Cardiac muscle cell (in vitro differentiated cells and primary cell): Measurements from ENCODE around the gene ADCY4. TPM values are rescaled to one million over a fixed set of nuclear protein-coding genes. Genes with fewer than 3 reads are reported as not detected.
A peak's percentile ranks its signal among the peaks of the same experiment; 100 is the strongest.

Experiments used
- DNase-seq, 2 donors: peaks; one replicate each; pipeline versions ENCODE4 v3.0.0 to v3.0.0-alpha.2; 2010 to 2017; ENCODE audit warnings: low read depth in 1 of 2, low spot score in 1 of 2
- H3K27ac ChIP-seq: fragments of 200-600 bp; sonication (generic); 2 replicates; pipeline ENCODE4 v1.5.1; 2016
- H3K27me3 ChIP-seq: fragments of 200-600 bp; sonication (generic); 2 replicates; pipeline ENCODE4 v1.6.0; 2016; ENCODE audit warnings: control low read depth
- H3K36me3 ChIP-seq: fragments of 200-600 bp; sonication (generic); 2 replicates; pipeline ENCODE4 v1.5.1; 2016; ENCODE audit warnings: control low read depth
- H3K4me1 ChIP-seq: fragments of 200-600 bp; sonication (generic); 2 replicates; pipeline ENCODE4 v1.8.1; 2017; ENCODE audit warnings: low read depth, mild to moderate bottlenecking, mixed run types
- H3K4me3 ChIP-seq: fragments of 200-600 bp; sonication (generic); 2 replicates; pipeline ENCODE4 v1.5.1; 2016; ENCODE audit warnings: mild to moderate bottlenecking
- H3K9me3 ChIP-seq: fragments of 200-600 bp; sonication (generic); 2 replicates; pipeline ENCODE4 v1.5.1; 2017; ENCODE audit warnings: low read depth, mild to moderate bottlenecking, control low read depth
- polyA plus RNA-seq: library from polyadenylated mRNA; unstranded; fragments of >200 nt; fragmentation: Nextera tagmentation; extraction: Ambion mirVana; gene quantifications from 2 replicates; pipeline ENCODE4 v1.2.1, GENCODE V29; 2016
- total RNA-seq: library from RNA; depleted of rRNA; stranded (reverse); fragments of >200 nt; gene quantifications from 2 replicates; pipeline ENCODE4 v1.2.3, GENCODE V29; 2016
- TF ChIP-seq, protein P1 (sequence below): IDR thresholded peaks from 2 replicates; pipeline ENCODE4 v1.5.1; 2012; ENCODE audit warnings: low read depth, mild to moderate bottlenecking, low read length

Gene ADCY4
- total and polyA plus RNA-seq, 2 experiments from 2014 or later, result 1.5 TPM; not detected in 1

DNA sequence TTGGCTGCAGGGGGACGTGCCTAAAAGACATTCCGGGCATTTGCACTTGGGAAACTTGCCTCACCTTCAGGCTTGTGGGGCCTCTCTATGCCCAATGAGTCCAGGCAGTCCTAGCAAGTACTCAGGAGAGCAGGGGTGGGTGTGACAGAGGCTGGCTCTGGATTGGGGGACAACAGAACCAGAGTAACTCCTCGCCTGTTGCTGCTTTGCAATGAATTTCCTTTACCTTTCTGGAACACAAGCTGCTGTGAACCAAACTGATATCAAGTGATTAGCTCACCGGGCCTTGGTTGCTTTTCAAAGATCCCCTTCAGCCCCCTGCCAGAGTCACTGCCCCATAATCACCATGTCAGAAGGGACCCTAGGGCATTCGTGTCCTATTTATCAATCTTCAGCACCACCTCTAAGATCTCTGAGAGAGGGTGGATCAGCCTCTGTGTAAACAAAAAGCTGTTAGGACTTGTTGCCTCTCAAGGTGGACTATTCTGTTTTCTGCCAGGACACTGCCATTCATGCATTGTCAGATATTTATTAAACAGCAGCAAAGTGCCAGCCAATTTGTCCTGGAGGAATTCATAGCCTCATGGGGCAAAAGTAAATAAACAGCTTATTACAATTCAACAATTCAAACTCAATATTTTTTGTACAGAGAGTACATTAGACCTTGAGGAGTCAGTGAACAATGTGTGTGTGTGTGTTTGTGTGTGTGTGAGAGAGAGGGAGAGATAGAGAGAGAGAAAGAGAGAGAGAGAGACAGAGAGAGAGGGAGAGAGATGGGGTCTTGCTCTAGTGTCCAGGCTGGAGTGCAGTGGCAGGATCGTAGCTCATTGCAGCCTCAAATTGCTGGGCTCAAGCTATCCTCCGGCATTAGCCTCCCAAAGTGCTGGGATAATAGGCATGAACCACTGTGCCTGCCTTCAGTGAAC, 44.4 kb upstream of the ADCY4 start:
- no peaks in the 10 kb centered on the region for H3K9me3 ChIP-seq
- H3K36me3 ChIP-seq, result peaks cover 4% of the 10 kb centered on the region
- no peak overlapping the region for H3K4me3 ChIP-seq
- DNase-seq, result no peak
- H3K27me3 ChIP-seq, result no peaks in the 10 kb centered on the region
- H3K27ac ChIP-seq, result peak overlapping the region; percentile 34
- H3K4me1 ChIP-seq, result no peaks in the 10 kb centered on the region
- TF ChIP-seq, protein P1, sequence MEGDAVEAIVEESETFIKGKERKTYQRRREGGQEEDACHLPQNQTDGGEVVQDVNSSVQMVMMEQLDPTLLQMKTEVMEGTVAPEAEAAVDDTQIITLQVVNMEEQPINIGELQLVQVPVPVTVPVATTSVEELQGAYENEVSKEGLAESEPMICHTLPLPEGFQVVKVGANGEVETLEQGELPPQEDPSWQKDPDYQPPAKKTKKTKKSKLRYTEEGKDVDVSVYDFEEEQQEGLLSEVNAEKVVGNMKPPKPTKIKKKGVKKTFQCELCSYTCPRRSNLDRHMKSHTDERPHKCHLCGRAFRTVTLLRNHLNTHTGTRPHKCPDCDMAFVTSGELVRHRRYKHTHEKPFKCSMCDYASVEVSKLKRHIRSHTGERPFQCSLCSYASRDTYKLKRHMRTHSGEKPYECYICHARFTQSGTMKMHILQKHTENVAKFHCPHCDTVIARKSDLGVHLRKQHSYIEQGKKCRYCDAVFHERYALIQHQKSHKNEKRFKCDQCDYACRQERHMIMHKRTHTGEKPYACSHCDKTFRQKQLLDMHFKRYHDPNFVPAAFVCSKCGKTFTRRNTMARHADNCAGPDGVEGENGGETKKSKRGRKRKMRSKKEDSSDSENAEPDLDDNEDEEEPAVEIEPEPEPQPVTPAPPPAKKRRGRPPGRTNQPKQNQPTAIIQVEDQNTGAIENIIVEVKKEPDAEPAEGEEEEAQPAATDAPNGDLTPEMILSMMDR, result no peak

DNA sequence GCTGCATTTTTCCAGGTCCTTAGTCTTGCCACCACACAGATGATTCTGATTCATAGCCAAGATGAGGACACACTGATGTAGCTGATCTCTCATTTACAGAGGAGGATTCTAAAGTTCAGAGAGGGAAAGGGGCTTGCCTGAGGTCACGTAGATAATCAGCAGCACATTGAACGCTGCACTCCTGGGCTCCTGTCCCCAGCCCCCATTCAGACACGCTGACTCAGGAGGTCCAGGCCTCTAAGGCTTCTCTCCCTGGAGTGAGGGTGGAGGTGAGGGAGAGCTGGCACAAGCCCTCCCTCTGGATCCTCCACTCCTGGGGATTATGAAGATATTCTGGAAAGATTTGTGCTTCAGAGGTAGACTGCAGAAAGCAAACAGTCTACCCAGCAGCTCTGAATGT, 43.5 kb upstream of the ADCY4 start:
- no peaks in the 10 kb centered on the region for H3K27me3 ChIP-seq

GRCh38 chr14:24377657-24378056, 42.8 kb upstream of the ADCY4 start:
- peak overlapping the region; percentile 23 for H3K27ac ChIP-seq
- TF ChIP-seq, protein P1, result no peak
- peaks cover 14% of the 10 kb centered on the region for H3K36me3 ChIP-seq
- no peaks in the 10 kb centered on the region for H3K27me3 ChIP-seq
- H3K4me1 ChIP-seq, result no peaks in the 10 kb centered on the region
- peak in 1 of 2 donors; percentile 32 for DNase-seq
- no peaks in the 10 kb centered on the region for H3K9me3 ChIP-seq
- no peak overlapping the region for H3K4me3 ChIP-seq

More for the DNA sequence above, 43.5 kb upstream of the ADCY4 start:
- TF ChIP-seq, protein P1, result no peak
- no peak for DNase-seq
- peaks cover 8% of the 10 kb centered on the region for H3K36me3 ChIP-seq
- H3K9me3 ChIP-seq, result no peaks in the 10 kb centered on the region
- H3K27ac ChIP-seq, result peak overlapping the region; percentile 34
- H3K4me3 ChIP-seq, result no peak overlapping the region
- H3K4me1 ChIP-seq, result no peaks in the 10 kb centered on the region

DNA sequence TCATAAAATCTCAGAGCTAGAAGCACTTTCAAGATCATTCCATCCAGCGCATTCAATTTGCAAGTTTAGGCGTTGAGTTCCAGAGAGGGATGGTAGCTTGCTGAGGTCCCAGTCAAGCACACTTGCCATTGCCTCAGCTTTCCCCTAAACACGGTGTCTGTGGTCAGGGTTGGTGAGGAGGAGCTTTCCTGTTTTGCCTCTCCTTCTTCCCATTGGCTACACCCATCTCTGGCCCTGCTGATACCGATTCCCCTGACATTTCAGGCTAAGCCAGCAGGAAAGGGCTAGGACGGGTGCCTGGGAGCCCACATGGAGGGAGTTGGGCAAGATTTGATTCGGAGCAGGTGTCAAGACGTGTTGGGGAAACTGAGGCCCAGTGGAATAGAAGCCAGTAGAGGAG, 42.3 kb upstream of the ADCY4 start:
- Histone ChIP-seq H3K4me1 (no peaks in the 10 kb centered on the region), H3K9me3 (no peaks in the 10 kb centered on the region), H3K36me3 (peaks cover 14% of the 10 kb centered on the region), H3K27ac (no peak overlapping the region), H3K4me3 (no peak overlapping the region), H3K27me3 (no peaks in the 10 kb centered on the region)
- no peak for DNase-seq
- TF ChIP-seq, protein P1, result no peak

DNA sequence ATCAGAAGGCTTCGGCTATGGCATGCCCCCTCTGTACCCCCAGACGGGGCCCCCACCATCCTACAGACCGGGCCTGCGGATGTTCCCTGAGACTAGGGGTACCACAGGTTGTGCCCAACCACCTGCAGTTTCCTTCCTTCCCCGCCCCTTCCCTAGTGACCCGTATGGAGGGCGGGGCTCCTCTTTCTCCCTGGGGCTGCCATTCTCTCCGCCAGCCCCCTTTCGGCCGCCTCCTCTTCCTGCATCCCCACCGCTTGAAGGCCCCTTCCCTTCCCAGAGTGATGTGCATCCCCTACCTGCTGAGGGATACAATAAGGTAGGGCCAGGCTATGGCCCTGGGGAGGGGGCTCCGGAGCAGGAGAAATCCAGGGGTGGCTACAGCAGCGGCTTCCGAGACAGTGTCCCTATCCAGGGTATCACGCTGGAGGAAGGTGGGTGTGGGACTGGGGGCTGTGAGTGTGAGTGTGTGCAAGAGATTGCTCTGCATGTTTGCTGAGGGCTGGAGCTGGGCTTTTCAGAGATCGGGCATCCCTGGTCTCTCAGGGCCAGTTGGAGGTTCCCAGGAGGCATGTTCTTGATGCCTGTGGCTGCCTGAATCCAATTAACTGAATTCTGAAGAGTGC, 41.7 kb upstream of the ADCY4 start:
- no peaks in the 10 kb centered on the region for H3K9me3 ChIP-seq
- TF ChIP-seq, protein P1, result no peak
- H3K4me3 ChIP-seq, result no peak overlapping the region
- H3K27ac ChIP-seq, result no peak overlapping the region
- peaks cover 14% of the 10 kb centered on the region for H3K36me3 ChIP-seq
- no peak for DNase-seq
- H3K27me3 ChIP-seq, result no peaks in the 10 kb centered on the region
- H3K4me1 ChIP-seq, result no peaks in the 10 kb centered on the region
